ENCODE results near the gene CFAP61.

DNA sequence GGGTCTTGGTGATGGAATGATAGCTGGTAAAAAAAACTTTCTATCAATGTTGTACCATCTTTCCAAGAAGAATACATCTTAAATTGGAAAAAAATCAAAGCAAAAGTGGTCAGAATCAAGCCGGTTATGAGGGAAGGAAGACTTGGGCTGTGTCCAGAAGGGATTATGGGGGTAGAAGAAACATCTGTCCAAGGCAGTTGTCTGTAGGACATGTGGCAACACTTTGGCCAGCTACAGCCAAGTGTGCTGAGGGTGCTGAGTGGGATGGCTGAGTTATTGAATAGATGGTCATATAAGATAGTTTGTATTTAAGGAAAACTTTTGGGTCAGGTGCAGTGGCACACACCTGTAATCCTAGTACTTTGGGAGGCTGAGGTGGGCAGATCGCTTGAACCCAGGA lies 354.0 kb downstream of the CFAP61 start:
- TF ChIP-seq, protein P1, sequence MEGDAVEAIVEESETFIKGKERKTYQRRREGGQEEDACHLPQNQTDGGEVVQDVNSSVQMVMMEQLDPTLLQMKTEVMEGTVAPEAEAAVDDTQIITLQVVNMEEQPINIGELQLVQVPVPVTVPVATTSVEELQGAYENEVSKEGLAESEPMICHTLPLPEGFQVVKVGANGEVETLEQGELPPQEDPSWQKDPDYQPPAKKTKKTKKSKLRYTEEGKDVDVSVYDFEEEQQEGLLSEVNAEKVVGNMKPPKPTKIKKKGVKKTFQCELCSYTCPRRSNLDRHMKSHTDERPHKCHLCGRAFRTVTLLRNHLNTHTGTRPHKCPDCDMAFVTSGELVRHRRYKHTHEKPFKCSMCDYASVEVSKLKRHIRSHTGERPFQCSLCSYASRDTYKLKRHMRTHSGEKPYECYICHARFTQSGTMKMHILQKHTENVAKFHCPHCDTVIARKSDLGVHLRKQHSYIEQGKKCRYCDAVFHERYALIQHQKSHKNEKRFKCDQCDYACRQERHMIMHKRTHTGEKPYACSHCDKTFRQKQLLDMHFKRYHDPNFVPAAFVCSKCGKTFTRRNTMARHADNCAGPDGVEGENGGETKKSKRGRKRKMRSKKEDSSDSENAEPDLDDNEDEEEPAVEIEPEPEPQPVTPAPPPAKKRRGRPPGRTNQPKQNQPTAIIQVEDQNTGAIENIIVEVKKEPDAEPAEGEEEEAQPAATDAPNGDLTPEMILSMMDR (IDR thresholded peaks at IDR 0.05) = no peak
- TF ChIP-seq GABPB1 (CRISPR knock-in tag; IDR thresholded peaks at IDR 0.05) = no peak
- no peak for TF ChIP-seq CREB1 (CRISPR knock-in tag; IDR thresholded peaks at IDR 0.05)
